HG03045 (cell line): ENCODE data around the gene CMTM7.

Source experiments
- ATAC-seq: cut with Tn5 transposase; IDR thresholded peaks from one replicate; pipeline ENCODE4 v1.9.1; 2021; ENCODE audit warnings: mild to moderate bottlenecking, moderate library complexity; ENCODE audit not compliant: unreplicated experiment

CMTM7 gene

GRCh38 chr3:32411442-32411841 lies 19.8 kb downstream of the CMTM7 start:
- ATAC-seq, result no peak

- no peak for ATAC-seq
These were observed 21.2 kb downstream of the CMTM7 start for GRCh38 chr3:32412887-32413286.

DNA sequence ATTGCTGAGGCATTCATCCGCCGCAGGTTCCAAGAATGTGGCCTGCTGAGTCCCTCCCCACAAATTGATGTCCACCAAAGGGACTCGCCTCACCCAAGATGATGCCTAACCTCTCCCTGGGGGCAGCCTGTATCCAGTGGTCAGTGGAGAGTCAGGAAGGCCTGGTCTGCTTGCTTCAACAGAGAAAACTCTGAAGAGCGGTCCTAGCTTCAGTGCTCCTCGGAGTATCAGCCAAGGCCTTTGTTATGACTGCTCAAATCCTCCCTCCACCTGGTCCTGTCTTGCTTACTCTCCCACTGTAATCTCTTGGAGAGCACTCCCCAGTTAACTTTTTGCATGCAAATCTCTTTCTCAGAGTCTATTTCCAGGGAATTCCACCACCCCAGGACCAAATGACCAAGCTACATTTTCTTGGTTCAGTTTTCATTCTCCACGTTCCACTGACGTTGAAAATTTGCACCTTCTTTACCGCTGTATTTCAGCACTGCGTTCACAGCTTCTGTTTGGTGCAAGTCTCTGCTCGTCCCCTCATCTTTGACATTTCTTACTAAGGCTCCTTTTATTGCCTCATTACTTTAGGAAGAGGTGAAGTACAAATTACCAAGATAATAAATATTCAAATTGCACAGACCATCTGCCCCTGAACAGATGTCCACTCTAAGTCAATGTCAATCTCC lies 22.3 kb downstream of the CMTM7 start:
- no peak for ATAC-seq

DNA sequence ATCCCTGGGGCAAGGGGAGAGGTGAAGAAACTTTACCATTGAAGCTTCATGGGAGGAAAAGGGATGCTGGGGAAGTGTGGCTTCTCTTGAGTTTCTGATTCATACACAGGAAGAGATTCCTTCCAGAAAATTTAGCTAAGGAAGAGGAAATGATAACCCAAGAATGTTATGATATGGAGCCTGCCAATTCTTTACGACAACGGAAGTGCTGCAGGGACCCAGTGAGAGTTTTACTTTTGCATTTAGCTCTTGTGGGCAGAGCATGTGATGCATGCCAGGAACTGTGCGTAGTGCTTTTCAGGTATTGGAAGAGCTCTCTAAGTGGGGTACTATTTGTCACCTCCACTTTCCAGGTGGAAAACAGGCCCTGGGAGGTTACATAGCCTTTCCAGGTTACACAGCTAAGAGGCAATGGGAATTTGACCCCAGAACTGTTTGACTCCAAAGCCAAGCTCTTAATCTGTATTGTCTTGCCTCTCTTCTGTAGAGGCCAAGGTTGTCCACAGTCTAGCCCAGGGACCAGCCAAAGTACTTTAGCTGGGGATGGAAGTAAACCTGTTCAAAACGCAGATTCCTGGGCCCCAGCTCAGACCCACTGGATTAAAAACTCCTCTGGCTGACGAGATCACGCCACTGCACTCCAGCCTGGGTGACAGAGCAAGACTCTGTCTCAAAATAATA lies 23.0 kb downstream of the CMTM7 start:
- peak; percentile 68 for ATAC-seq

GRCh38 chr3:32419742-32420125 lies 28.1 kb downstream of the CMTM7 start:
- no peak for ATAC-seq

DNA sequence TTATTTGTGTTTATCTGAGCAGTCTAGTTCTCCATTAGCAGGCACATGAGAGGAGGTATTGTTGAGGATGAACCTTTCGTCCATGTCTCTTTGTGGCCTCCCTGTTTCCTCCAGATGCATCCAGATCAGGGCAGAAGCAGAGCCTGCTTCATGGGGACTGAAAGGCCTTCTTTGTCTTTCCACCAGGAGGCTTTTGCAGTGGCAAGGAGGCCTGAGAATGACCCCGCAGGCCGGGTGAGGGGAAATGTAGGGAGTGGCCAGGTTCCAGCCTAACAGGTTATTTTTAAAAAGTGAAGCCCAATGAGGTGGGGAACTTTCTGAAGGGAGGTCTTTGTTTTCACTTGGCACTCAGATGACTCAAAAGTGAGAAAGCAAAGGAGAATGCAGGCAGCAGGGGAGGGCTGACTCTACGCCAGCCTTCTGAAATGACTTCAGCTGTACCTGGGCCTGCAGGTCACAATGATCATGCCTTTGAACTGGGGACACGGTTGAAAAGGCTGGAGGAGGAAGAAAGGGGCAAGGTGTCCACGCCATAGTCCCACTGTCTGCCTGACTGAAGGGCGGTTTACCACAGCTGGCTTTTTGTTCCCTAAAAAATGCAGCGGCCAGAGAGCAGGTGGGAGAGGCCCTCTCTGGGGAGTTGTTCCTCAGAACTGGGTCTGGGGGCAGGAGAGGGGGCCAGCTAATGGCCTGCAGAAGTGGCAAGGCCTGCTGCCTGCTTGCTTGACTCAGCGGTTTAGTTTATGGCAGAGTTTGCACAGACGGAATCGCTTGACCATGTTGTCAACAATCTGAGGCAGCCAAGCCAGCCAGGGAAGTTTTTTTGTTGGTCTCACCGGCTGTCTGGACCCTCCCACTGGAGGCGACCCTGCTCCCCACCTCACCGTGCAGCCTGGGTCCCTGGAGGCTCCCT lies 28.7 kb downstream of the CMTM7 start:
- peak; percentile 68 for ATAC-seq

GRCh38 chr3:32421185-32421584 lies 29.5 kb downstream of the CMTM7 start:
- no peak for ATAC-seq

DNA sequence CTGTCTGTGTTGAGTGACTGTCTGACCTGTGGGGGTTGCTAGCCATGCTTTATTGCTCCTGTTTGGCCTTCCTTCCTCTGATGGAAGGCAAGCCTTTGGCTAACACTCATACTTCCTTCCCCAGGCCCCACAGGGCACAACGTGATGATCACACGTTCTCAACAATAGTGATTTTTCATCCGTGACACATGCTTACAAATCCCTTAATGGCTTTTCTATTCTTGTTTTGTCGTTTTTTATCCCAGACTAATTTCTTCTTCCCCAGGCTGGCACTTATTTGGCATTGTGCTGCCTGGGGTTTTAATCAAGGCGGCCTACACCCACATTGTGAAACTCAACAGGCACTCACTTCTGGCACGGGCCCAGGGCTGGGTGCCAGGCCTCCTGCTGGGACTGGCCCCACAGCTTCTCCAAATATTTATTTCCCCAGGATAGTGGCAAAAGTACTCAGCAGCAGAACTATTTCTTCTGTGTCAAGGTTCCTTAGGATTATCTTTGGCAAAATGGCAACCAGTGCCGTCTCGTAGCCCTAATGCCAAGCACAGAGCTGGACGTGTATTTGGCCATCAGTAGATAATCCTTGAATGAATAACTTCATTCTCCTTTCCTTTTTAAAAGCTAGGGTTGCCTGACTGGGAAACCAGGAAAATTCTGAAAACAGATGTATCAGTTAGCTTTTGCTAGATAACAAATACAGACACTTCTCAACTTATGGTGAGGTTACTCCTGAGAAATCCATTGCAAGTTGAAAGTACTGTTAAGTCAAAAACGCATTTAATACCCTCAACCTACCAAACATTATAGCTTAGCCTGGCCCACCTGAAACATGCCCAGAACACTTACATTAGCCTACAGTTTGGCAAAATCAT lies 30.6 kb downstream of the CMTM7 start:
- no peak for ATAC-seq

DNA sequence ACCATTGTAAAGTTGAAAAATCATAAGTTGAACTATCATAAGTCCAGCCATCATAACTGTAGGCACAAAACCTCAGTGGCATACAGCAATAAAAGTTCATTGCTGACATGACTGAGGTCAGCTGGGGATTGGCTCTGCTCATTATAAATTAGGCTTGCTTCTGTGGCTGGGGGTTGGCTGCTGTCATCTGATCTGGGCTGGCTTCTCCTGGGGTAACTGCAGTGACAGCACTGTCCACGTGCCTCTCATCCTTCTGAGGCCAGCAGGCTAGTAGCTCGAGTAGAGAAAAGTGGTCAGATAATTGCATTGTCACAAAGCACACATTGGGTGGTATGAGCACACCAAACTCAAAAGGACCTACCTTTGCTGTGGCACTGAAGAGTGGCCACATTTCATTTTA lies 31.3 kb downstream of the CMTM7 start:
- no peak for ATAC-seq

DNA sequence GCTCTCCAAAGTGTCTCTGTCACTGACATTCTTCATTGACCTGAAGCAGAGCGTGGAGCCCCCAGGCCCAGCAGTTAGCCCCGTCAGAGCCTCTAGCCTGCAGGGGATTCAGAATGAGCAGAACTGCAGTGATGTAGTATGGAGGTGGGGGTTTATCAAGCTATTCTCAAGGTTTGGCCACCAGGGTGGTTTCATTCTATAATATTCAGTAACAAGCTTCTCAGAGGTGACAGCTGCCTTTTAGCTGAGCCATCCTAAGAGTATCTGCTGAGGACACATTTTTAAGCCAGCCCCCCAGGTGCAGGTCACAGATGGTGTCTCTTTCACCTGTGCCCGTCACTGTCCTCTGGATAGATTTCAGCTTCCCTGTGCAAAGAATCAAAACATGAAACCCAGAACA lies 31.9 kb downstream of the CMTM7 start:
- ATAC-seq, result peak; percentile 56

DNA sequence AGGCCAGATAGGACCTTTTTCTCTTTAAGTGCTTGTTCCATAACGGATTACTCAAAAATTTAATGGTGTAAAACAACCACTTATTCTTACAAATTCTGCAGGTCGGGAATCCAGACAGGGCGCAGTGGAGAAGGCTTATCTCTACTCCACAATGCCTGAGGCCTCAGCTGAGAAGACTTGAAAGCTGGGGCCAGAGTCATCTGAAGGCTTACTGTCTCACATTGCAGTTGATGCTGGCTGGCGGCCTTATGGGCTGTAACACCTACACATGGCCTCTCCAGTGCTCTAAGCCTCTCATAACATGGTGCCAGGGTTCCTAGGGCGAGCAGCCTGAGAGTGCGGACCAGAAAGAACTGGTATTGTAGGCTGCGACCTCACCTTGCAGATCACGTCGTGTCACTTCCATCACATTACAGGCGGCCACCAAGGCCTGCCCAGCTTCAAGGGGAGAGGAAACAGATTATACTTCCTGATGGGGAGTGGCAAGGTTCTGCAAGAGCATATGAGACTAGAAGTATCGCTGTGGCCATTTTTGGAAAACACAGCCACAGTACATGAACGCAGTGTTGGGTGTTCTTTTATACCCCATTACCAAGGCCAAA lies 32.4 kb downstream of the CMTM7 start:
- ATAC-seq, result peak; percentile 7

- no peak for ATAC-seq
These were observed 33.1 kb downstream of the CMTM7 start for GRCh38 chr3:32424581-32425250.

GRCh38 chr3:32428092-32429068 lies 36.7 kb downstream of the CMTM7 start:
- peak; percentile 60 for ATAC-seq

- ATAC-seq, result no peak
These were observed 39.2 kb downstream of the CMTM7 start for GRCh38 chr3:32430900-32431299.

DNA sequence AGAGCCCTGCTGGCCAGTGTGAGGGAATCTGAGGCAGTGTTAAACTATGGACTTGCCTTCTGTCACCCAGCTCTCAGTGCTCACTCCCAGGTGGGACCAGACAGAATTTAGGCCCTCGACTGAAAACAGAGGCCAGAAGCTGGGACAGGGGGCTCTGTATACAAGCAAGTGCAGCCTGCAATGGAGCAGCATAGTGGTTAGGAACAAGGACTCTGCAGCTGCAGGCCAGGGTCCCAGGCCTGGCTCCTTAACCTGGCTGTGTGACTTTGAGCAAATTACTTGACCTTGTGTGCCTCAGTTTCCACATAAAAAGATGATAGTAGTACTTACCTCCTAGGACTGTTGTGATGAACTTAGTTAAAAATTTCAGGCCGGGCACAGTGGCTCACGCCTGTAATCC lies 39.8 kb downstream of the CMTM7 start:
- ATAC-seq, result no peak

DNA sequence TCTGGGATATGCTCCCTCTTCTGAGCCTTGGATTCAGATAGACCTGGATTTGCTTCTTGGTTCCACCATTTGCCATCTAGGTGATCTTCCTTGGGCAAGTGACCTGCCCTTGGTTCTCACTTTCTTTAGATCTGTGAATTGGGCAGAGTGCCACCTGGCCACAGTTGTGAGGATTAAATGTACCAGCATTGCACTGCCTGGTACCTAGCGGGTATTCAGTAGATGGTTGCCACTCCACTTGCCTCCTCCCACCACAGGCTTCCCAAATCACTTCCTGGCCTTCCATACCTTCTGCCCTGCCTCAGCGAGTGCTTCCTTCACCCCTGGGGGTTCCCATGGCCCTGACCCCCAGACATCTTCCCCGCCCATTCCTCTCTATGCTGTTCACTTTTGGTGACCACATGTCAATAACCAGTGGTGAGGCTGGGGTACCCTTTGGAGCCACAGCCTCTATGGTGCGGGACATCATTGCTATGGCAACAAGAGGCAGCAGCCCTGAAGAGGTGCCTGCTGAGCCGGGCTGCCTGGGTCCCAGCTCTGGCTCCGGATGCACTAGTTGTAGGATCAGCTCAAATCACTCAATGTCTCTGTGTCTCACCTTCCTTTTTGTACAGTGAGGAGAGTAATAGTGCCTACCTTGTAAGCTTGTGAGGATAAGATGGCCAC lies 40.5 kb downstream of the CMTM7 start:
- no peak for ATAC-seq

GRCh38 chr3:32432711-32433530 lies 41.3 kb downstream of the CMTM7 start:
- ATAC-seq, result peak; percentile 41
